CD14-positive monocyte (primary cell): ENCODE results near the gene MYO1D. TPM values are rescaled to one million over a fixed set of nuclear protein-coding genes. Genes with fewer than 3 reads are reported as not detected.

Experiments used
- DNase-seq, 3 donors: peaks; one replicate each; pipeline ENCODE4 v3.0.0-alpha.2; 2011 to 2022
- H2AFZ ChIP-seq: 2 replicates; pipeline ENCODE4 v1.6.0; 2012; ENCODE audit warnings: mild to moderate bottlenecking, low read depth, low read length, inconsistent platforms; ENCODE audit not compliant: insufficient read depth, poor library complexity, severe bottlenecking
- H3K27ac ChIP-seq, 2 donors: 1 replicate in 1 of 2; 2 replicates in 1 of 2; pipeline ENCODE4 v1.5.1; 2012 to 2013; ENCODE audit warnings: low read length in 2 of 2, control low read depth in 1 of 2, inconsistent platforms in 1 of 2, low read depth in 1 of 2, mild to moderate bottlenecking in 1 of 2
- H3K27me3 ChIP-seq, 2 donors: one replicate each; pipeline versions ENCODE4 v1.6.0 to v1.6.1; 2011 to 2013; ENCODE audit warnings: low read length in 2 of 2; ENCODE audit not compliant: control insufficient read depth in 2 of 2, insufficient read depth in 2 of 2
- H3K36me3 ChIP-seq, 2 donors: replicated peaks in 1 of 2; 1 replicate in 1 of 2; 2 replicates in 1 of 2; pipeline versions ENCODE4 v1.5.1 to v1.6.1; 2012 to 2013; ENCODE audit warnings: low read length in 2 of 2, control low read depth in 1 of 2, inconsistent platforms in 1 of 2, mild to moderate bottlenecking in 1 of 2; ENCODE audit not compliant: insufficient read depth in 2 of 2, control insufficient read depth in 1 of 2
- H3K4me1 ChIP-seq, 2 donors: 1 replicate in 1 of 2; 2 replicates in 1 of 2; pipeline versions ENCODE4 v1.5.1 to v1.6.1; 2012 to 2013; ENCODE audit warnings: low read length in 2 of 2, control low read depth in 1 of 2, inconsistent platforms in 1 of 2, mild to moderate bottlenecking in 1 of 2, moderate library complexity in 1 of 2; ENCODE audit not compliant: insufficient read depth in 2 of 2, control insufficient read depth in 1 of 2
- H3K4me2 ChIP-seq: replicated peaks from 2 replicates; pipeline ENCODE3; 2012; ENCODE audit warnings: low read length, moderate library complexity, mild to moderate bottlenecking; ENCODE audit not compliant: poor library complexity, severe bottlenecking; ENCODE audit errors: extremely low read depth
- H3K4me3 ChIP-seq, 3 experiments: fragments of 200-600 bp in 1 of 3; sonication (generic) in 1 of 3; replicated peaks in 1 of 3; 1 replicate in 2 of 3; 2 replicates in 1 of 3; pipeline ENCODE4 v1.5.1; 2011 to 2013; ENCODE audit warnings: low read length in 3 of 3, mild to moderate bottlenecking in 3 of 3, control low read depth in 2 of 3, low read depth in 2 of 3, inconsistent platforms in 1 of 3, moderate library complexity in 1 of 3
- H3K79me2 ChIP-seq: 2 replicates; pipeline ENCODE4 v1.6.0; 2012; ENCODE audit warnings: mild to moderate bottlenecking, control low read depth, inconsistent platforms, low read length, moderate library complexity; ENCODE audit not compliant: insufficient read depth
- H3K9ac ChIP-seq: 2 replicates; pipeline ENCODE4 v1.6.0; 2017; ENCODE audit warnings: low read length, mild to moderate bottlenecking; ENCODE audit not compliant: insufficient read depth, poor library complexity, severe bottlenecking
- H3K9me3 ChIP-seq, 2 donors: replicated peaks in 1 of 2; 1 replicate in 1 of 2; 2 replicates in 1 of 2; pipeline versions ENCODE4 v1.5.1 to v1.6.1; 2012 to 2013; ENCODE audit warnings: low read length in 2 of 2, control low read depth in 1 of 2; ENCODE audit not compliant: control insufficient read depth in 1 of 2, insufficient read depth in 1 of 2
- H4K20me1 ChIP-seq: 2 replicates; pipeline ENCODE4 v1.6.0; 2012; ENCODE audit warnings: mild to moderate bottlenecking, low read length, control low read depth, moderate library complexity; ENCODE audit not compliant: insufficient read depth
- H3K27ac Mint-ChIP-seq, 7 donors: one replicate each; pipeline ENCODE4 v1.8.0; 2020; ENCODE audit warnings: mild to moderate bottlenecking in 7 of 7, mixed read lengths in 7 of 7, moderate library complexity in 6 of 7, inconsistent platforms in 2 of 7
- H3K27me3 Mint-ChIP-seq, 3 donors: one replicate each; pipeline ENCODE4 v1.8.0; 2021 to 2022; ENCODE audit warnings: low read depth in 3 of 3, mild to moderate bottlenecking in 3 of 3, mixed read lengths in 3 of 3, moderate library complexity in 3 of 3, inconsistent platforms in 1 of 3
- H3K36me3 Mint-ChIP-seq, 2 donors: one replicate each; pipeline ENCODE4 v1.8.0; 2020; ENCODE audit warnings: mixed read lengths in 2 of 2, inconsistent platforms in 1 of 2, mild to moderate bottlenecking in 1 of 2
- H3K4me1 Mint-ChIP-seq: one replicate; pipeline ENCODE4 v1.8.0; 2020; ENCODE audit warnings: mild to moderate bottlenecking, mixed read lengths
- H3K4me3 Mint-ChIP-seq, 2 donors: one replicate each; pipeline ENCODE4 v1.8.0; 2020; ENCODE audit warnings: mild to moderate bottlenecking in 2 of 2, mixed read lengths in 2 of 2, moderate library complexity in 1 of 2
- H3K9me3 Mint-ChIP-seq, 7 donors: one replicate each; pipeline ENCODE4 v1.8.0; 2020 to 2022; ENCODE audit warnings: mixed read lengths in 7 of 7, mild to moderate bottlenecking in 6 of 7, moderate library complexity in 6 of 7, inconsistent platforms in 2 of 7
- CTCF ChIP-seq: fragments of 200-600 bp; IDR thresholded peaks from one replicate; pipeline ENCODE4 v1.8.0; 2022; ENCODE audit warnings: antibody characterized with exemption, mild to moderate bottlenecking
- WGBS: methylation state at CpG from one replicate; pipeline ENCODE4 v1.1.5; 2013; ENCODE audit warnings: missing lambda C conversion rate; ENCODE audit not compliant: insufficient coverage; 5-methylcytosine and 5-hydroxymethylcytosine counted together
- intact Hi-C, 2 donors: fragments of 100-400 bp; cut with micrococcal nuclease; formaldehyde crosslinking; loops; one replicate each; pipeline versions ENCODE4 v1.15.0 to v1.15.1; 2023
- polyA plus RNA-seq, 3 donors: library from polyadenylated mRNA; depleted of rRNA in 1 of 3; unstranded in 2 of 3; stranded (reverse) in 1 of 3; fragments of 300-500 nt in 2 of 3; fragments of >200 nt in 1 of 3; fragmentation: Illumina TruSeq in 2 of 3; gene quantifications; 1 replicate in 2 of 3; 2 replicates in 1 of 3; pipeline ENCODE4 v1.2.3, GENCODE V29; 2012 to 2021

Gene MYO1D
- polyA plus RNA-seq, 3 donors: 0.22 to 0.39 (median 0.26) TPM

DNA sequence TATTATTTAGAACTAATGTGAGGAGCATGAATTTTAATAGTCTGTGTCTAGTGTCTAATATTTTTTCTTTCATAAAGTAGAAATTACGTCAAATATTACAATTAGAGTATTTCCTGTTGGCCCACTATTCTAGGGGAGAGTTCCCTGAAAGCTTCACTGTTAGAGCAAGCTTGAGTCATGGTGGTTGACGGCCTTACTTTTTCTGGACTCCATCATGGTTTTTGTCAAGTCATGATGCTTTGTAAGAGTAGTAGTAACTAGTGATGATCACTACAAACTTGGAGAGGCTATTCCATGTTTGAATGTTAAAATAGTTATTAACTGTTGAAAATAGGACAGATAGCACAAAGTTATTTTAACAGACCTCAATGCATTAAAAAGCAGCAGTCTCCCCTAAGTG lies 431.0 kb downstream of the MYO1D start:
- intact Hi-C loops: loop anchor here in 1 of 2 donors (10.0 kb wide), 1 partner anchor 181 kb away; the partner anchor contains the start of gene RHBDL3
- peak overlapping the region in 1 of 3 experiments; percentile 95 for H3K4me3 ChIP-seq
- peaks cover 54% of the 10 kb centered on the region for H3K79me2 ChIP-seq
- no peaks in the 10 kb centered on the region for H3K9me3 ChIP-seq
- peaks cover 1% of the 10 kb centered on the region for H4K20me1 ChIP-seq
- H3K4me3 Mint-ChIP-seq: peak overlapping the region; percentile 91 to 93
- H3K36me3 Mint-ChIP-seq: peaks cover 38 to 45% of the 10 kb centered on the region in 2 donors
- no peaks in the 10 kb centered on the region for H3K27me3 ChIP-seq
- no peak overlapping the region for H3K9ac ChIP-seq
- peaks cover 10 to 16% (median 14%) of the 10 kb centered on the region in 3 donors for H3K27me3 Mint-ChIP-seq
- H3K36me3 ChIP-seq: peaks cover 29 to 42% of the 10 kb centered on the region in 2 donors
- 0% methylated on average over 1 of the region's 2 CpGs for WGBS
- H3K4me2 ChIP-seq: peak overlapping the region; percentile 95
- TF ChIP-seq CTCF: no peak
- H3K27ac Mint-ChIP-seq: peak overlapping the region in 5 of 7 donors; percentile 14 to 93 (median 87)
- peaks cover 0 to 5% (median 0%) of the 10 kb centered on the region in 7 donors for H3K9me3 Mint-ChIP-seq
- H3K27ac ChIP-seq: peak overlapping the region in 1 of 2 donors; percentile 10
- no peak overlapping the region for H2AFZ ChIP-seq
- H3K4me1 ChIP-seq: peaks cover 18 to 26% of the 10 kb centered on the region in 2 donors
- peak; percentile 26 to 72 (median 32) for DNase-seq
- peaks cover 24% of the 10 kb centered on the region for H3K4me1 Mint-ChIP-seq

DNA sequence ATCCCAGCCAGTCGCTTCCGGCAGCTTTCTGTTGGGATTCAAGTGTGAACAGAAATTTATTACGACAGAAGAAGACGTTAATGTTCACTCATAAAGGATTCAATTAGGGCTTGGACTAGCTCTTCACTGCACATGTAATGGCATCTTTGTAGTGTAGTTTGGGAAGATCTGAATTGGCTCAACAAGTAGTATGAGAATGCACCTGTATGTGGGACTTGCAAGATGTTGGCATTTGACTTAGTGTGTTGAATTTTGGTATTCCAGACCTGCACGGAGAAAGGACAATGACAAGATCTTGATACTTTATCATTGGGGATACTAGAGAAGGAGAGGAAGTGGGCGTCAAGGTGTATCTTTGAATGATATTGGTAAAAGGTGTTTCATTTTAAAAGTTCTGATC lies 431.4 kb downstream of the MYO1D start:
- Mint-ChIP-seq H3K27me3 (peaks cover 11 to 18% (median 16%) of the 10 kb centered on the region in 3 donors), H3K4me1 (peaks cover 24% of the 10 kb centered on the region), H3K27ac (peak overlapping the region in 6 of 7 donors; percentile 78 to 93 (median 89)), H3K9me3 (peaks cover 0 to 5% (median 0%) of the 10 kb centered on the region in 7 donors), H3K36me3 (peaks cover 35 to 41% of the 10 kb centered on the region in 2 donors), H3K4me3 (peak overlapping the region; percentile 91 to 93)
- Histone ChIP-seq H3K36me3 (peaks cover 24 to 37% of the 10 kb centered on the region in 2 donors), H3K4me2 (peak overlapping the region; percentile 95), H3K79me2 (peaks cover 52% of the 10 kb centered on the region), H3K9ac (peak overlapping the region; percentile 95), H3K9me3 (no peaks in the 10 kb centered on the region), H3K27ac (peak overlapping the region in 1 of 2 donors; percentile 87), H2AFZ (peak overlapping the region; percentile 93), H3K4me1 (peaks cover 18 to 26% of the 10 kb centered on the region in 2 donors), H4K20me1 (no peaks in the 10 kb centered on the region), H3K4me3 (peak overlapping the region; percentile 63 to 95 (median 84)), H3K27me3 (no peaks in the 10 kb centered on the region)
- intact Hi-C loops: loop anchor here in 1 of 2 donors (10.0 kb wide), 1 partner anchor 181 kb away; the partner anchor contains the start of gene RHBDL3
- WGBS: 47% methylated on average over 6 of the region's 6 CpGs
- DNase-seq: no peak
- TF ChIP-seq CTCF: no peak
